NK-92 (cell line): Measurements from ENCODE around the gene STX8.
"Not testable (repeated sequence)": the region's sequence is repeated elsewhere in the genome, so short reads cannot be mapped to it uniquely, and the experiment has no call there.

ENCODE experiments used
- DNase-seq: peaks from one replicate; lab custom pipeline; 2025; ENCODE audit not compliant: unreplicated experiment; lab: John Stamatoyannopoulos, UW

Gene STX8

GRCh38 chr17:9557161-9557755, 18.4 kb downstream of the STX8 start:
- no peak for DNase-seq

DNA sequence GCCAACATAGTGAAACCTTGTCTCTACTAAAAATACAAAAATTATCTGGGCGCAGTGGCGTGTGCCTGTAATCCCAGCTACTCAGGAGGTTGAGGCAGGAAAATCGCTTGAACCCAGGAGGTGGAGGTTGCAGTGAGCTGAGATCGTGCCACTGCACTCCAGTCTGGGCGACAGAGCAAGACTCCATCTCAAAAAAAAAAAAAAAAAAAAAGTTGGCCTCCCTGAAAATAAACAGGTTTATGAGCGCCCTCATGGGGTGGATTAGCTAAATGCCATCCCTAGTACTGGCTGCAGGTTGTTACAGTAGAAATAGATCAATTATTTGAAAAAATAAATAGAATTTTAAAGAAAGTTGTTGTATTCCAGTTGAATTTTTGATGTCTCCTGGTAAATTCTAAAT, 20.9 kb downstream of the STX8 start:
- DNase-seq: not testable (repeated sequence)

GRCh38 chr17:9553596-9553995, 22.0 kb downstream of the STX8 start:
- DNase-seq: no peak

DNA sequence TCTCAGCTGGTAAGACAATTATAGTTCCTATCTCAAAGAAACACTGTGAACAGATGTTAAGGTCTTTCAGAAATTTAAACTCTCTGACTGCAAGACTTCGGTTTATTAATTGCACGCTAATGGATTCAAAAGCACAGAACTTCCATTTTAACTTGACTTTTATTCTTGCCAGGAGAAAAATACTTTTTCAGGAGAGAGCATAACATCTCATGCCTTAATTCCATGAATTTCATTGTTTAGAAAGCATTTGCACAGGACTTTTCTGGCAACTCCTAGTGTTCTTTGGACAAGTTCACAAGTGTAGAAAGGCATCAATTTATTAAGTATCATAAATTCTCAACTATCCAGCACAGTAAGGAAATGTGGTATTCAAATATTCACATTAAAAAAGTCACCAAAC, 22.4 kb downstream of the STX8 start:
- DNase-seq: no peak

DNA sequence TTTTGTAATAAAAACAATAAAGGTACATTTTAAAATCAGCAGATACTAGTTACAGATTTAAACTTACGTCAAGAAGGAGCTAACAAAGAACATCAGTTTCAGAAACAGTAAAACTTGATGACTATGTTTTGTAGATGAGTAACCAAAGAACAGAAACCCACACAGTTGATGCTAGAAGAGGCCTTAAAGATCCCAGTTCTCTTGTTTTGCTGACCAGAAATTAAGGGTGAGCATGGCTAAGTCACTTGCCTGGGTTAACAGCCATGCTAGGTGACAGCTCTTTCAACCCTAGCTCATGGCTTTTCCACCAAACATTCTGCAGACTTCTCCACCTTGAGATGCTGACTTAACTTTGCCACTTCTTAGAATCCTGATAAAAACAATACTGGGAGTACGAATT, 26.4 kb downstream of the STX8 start:
- DNase-seq: no peak

GRCh38 chr17:9544221-9544620, 31.4 kb downstream of the STX8 start:
- no peak for DNase-seq

- DNase-seq: no peak
Observed at GRCh38 chr17:9541718-9542117, 33.9 kb downstream of the STX8 start.

GRCh38 chr17:9538626-9539025, 37.0 kb downstream of the STX8 start:
- no peak for DNase-seq

DNA sequence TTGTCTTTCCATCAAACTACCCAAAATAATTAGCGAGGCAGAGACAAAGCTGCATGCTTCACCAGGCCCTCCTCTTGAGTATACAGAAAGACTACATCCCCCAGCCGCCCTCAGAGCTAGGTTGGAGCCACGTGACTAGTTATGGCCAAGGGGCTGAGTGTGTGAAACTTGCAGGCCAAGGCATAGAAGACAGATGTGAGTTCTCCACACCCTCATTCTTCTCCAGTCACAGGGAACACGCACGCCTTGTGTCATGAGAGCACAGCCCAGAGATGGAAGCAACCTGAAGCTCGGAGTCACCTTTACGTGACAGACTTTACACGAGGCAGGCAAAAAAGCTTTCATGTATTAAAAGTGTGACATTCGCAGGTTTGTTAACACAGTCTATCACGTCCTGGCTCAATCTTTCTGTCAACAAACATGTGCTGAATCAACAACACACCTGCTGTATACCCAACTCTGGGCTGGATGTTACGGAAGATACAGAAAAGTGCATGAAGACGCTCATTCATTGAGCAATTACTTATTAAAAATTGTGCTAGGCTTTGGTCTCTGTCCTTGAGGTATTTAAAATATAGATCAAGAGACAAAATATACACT, 38.3 kb downstream of the STX8 start:
- DNase-seq: no peak

DNA sequence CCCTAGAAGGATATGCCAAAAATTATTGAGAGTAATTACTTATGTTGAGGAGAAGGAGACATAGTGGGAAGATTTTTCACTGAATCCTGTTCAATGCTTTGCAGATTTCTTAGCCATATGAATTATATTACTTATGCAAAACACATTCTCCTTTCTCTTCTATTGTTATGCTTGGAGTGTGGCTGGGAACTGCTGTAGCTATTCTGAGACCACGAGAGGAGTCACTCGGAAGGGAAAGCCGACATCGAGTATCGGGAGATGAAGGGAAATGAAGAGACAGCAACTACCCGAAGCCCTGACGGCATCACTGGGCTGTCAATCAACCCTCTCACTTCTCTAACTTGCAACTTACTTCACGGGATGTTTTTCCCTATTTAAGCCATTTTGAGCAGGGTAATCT, 39.6 kb downstream of the STX8 start:
- no peak for DNase-seq

GRCh38 chr17:9533441-9533840, 42.2 kb downstream of the STX8 start:
- no peak for DNase-seq

GRCh38 chr17:9532715-9533114, 42.9 kb downstream of the STX8 start:
- DNase-seq: no peak

DNA sequence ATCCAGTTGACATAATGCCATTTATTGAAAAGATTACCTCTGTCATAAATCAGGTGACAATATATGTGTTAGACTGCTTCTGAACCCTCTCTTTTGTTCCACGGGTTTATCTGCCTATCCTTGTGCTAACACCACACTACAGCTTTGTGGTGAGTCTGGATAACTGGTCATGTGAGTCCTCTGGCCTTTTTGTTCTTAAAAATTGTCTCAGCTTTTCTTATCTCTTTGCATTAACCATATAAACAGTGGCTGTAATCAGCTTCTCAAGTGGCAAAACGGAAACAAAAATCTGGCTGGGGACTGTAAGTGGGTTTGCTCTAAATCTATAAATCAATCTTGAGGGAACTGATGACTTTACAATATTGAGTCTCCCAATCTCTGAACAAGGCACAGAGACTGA, 44.6 kb downstream of the STX8 start:
- no peak for DNase-seq

DNA sequence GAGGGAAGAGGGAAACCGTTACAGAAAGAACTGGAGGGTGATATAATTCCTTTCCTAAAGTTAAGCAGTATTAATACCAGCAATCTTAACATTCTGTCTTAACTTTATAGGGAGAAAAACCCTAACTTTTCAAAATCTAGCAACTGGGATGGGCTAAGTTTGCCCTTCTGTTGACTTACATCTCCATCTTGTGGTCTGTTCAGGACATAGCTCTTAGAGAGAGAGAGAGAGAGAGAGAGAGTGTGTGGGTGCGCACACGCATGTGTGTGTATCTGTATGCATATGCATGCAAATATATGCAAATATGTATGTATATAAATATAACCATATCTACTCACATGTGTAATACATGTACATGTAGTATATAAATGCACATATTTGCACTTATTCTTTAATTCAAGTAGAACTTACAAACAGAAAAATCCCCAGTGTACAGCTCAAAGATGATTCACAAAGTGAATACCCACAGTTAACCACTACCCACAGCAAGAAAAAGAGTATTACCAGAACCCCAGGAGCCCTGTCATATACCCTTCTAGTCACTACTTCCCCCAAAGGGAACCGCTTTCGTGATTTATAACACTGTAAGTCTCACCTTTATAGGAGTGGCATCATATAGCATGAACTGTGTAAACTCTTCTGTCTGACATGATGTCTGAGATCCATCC, 46.5 kb downstream of the STX8 start:
- no peak for DNase-seq

GRCh38 chr17:9527788-9528187, 47.8 kb downstream of the STX8 start:
- no peak for DNase-seq

- no peak for DNase-seq
Observed at GRCh38 chr17:9522074-9522473, 53.5 kb downstream of the STX8 start.

DNA sequence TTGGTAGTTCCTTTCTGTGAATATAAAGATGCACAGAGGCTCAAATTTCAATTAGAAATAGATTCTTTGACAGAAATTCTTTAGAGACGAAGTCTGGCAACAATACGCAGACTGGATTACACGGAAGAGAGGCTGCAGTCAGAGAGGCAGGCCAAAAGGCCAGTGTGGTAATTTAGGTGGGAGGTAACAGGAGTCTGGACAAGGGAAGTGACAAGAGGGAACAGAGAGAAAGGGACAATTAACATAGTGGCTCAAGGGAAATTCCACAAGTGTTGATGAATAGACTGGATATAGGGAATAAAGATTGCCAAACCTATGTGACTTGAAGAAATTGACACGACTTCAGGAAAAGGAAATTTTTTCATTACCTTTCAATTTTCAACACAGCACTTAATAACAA, 54.6 kb downstream of the STX8 start:
- DNase-seq: no peak

GRCh38 chr17:9520649-9521048, 55.0 kb downstream of the STX8 start:
- no peak for DNase-seq

GRCh38 chr17:9519583-9520272, 55.9 kb downstream of the STX8 start:
- DNase-seq: no peak

DNA sequence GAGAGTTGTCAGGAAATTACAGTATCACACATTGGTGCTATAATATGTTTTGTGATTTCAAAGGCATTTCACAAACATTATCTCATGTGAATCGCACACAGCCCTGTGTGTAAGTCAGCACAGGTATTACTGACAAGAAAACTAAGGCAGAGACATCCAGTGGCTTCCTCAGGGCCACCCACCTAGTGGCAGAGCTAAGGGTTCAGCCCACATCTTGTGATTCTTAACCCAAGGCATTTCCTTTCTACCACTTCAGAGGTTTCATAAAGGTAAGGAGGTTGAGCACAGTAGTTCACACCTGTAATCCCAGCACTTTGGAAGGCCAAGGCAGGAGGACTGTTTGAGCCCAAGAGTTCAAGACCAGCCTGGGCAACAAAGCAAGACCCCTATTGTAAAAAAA, 58.2 kb downstream of the STX8 start:
- DNase-seq: no peak

- no peak for DNase-seq
Observed at GRCh38 chr17:9513266-9513665, 62.4 kb downstream of the STX8 start.
